ENCODE measurements around the gene CLDN24.

DNA sequence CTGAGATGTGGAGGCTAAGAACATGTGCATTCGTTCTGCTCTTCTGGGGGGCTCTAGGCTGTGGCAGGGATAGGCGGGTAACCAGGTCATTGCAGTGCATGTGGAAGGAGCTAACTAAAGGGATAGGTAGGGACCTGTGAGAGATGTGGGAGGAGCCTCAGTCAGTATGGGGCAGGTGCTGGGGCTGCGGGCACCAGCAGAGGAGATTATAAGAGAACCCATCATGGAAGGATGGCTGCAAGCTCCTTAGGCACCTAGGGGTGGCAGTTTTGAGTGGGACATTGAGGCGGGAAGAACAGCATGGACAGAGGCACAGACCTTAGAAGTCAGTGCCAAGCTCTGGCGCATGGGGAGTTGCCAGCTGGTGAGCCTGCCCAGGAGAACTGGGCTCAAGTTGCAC lies 9.4 kb downstream of the CLDN24 start:
- TF ChIP-seq SIN3A (IDR thresholded peaks at IDR 0.05; ENCODE audit: borderline replicate concordance, insufficient read depth, low read depth, low read length) (no peak), POLR2AphosphoS5 (IDR thresholded peaks at IDR 0.05; ENCODE audit: low read depth, low read length) (no peak), TCF7L2 (IDR thresholded peaks at IDR 0.05; ENCODE audit: low read depth, low read length) (no peak)
- TF ChIP-seq, protein P1, sequence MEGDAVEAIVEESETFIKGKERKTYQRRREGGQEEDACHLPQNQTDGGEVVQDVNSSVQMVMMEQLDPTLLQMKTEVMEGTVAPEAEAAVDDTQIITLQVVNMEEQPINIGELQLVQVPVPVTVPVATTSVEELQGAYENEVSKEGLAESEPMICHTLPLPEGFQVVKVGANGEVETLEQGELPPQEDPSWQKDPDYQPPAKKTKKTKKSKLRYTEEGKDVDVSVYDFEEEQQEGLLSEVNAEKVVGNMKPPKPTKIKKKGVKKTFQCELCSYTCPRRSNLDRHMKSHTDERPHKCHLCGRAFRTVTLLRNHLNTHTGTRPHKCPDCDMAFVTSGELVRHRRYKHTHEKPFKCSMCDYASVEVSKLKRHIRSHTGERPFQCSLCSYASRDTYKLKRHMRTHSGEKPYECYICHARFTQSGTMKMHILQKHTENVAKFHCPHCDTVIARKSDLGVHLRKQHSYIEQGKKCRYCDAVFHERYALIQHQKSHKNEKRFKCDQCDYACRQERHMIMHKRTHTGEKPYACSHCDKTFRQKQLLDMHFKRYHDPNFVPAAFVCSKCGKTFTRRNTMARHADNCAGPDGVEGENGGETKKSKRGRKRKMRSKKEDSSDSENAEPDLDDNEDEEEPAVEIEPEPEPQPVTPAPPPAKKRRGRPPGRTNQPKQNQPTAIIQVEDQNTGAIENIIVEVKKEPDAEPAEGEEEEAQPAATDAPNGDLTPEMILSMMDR (IDR thresholded peaks at IDR 0.05) = no peak
- TF ChIP-seq, protein P2, sequence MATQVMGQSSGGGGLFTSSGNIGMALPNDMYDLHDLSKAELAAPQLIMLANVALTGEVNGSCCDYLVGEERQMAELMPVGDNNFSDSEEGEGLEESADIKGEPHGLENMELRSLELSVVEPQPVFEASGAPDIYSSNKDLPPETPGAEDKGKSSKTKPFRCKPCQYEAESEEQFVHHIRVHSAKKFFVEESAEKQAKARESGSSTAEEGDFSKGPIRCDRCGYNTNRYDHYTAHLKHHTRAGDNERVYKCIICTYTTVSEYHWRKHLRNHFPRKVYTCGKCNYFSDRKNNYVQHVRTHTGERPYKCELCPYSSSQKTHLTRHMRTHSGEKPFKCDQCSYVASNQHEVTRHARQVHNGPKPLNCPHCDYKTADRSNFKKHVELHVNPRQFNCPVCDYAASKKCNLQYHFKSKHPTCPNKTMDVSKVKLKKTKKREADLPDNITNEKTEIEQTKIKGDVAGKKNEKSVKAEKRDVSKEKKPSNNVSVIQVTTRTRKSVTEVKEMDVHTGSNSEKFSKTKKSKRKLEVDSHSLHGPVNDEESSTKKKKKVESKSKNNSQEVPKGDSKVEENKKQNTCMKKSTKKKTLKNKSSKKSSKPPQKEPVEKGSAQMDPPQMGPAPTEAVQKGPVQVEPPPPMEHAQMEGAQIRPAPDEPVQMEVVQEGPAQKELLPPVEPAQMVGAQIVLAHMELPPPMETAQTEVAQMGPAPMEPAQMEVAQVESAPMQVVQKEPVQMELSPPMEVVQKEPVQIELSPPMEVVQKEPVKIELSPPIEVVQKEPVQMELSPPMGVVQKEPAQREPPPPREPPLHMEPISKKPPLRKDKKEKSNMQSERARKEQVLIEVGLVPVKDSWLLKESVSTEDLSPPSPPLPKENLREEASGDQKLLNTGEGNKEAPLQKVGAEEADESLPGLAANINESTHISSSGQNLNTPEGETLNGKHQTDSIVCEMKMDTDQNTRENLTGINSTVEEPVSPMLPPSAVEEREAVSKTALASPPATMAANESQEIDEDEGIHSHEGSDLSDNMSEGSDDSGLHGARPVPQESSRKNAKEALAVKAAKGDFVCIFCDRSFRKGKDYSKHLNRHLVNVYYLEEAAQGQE (IDR thresholded peaks at IDR 0.05; ENCODE audit: insufficient read depth in 1 of 2, low read depth in 2 of 2, low read length in 1 of 2) = no peak

All from Panc1 (cell line).